ENCODE data around the gene RDM1. TPM values are rescaled to one million over a fixed set of nuclear protein-coding genes. Genes with fewer than 3 reads are reported as not detected.
"Not testable (repeated sequence)": the region's sequence is repeated elsewhere in the genome, so short reads cannot be mapped to it uniquely, and the experiment has no call there.

Gene RDM1
- total RNA-seq, 4 donors from 2014 or later: not detected

GRCh38 chr17:35942588-35943186 lies 12.1 kb upstream of the RDM1 start:
- Histone ChIP-seq H3K9me3 (no peaks in the 10 kb centered on the region), H3K36me3 (no peaks in the 10 kb centered on the region), H3K27ac (no peak overlapping the region), H3K4me1 (no peaks in the 10 kb centered on the region), H3K4me3 (no peak overlapping the region), H3K27me3 (peaks cover 0 to 2% (median 0%) of the 10 kb centered on the region in 3 donors)
- intact Hi-C loops (cut with DNase I; ENCODE audit: low total_unique reads) (no loop called here), in situ Hi-C loops (cut with MboI; ENCODE audit: low sequenced_read_pairs in 4 of 4) (no loop called here)
- ATAC-seq: no peak
- no peak for TF ChIP-seq POLR2A (IDR thresholded peaks at IDR 0.05)
- DNase-seq: no peak

GRCh38 chr17:35938492-35938891 lies 7.9 kb upstream of the RDM1 start:
- H3K4me3 ChIP-seq; H3K36me3 ChIP-seq; H3K27me3 ChIP-seq; intact Hi-C loops (cut with DNase I; ENCODE audit: low total_unique reads); H3K9me3 ChIP-seq; in situ Hi-C loops (cut with MboI; ENCODE audit: low sequenced_read_pairs in 4 of 4); H3K4me1 ChIP-seq; DNase-seq; ATAC-seq; H3K27ac ChIP-seq: not testable (repeated sequence)

GRCh38 chr17:35936063-35936462 lies 5.5 kb upstream of the RDM1 start:
- H3K4me1 ChIP-seq: no peaks in the 10 kb centered on the region
- H3K27me3 ChIP-seq: peaks cover 0 to 2% (median 1%) of the 10 kb centered on the region in 3 donors
- in situ Hi-C loops (cut with MboI; ENCODE audit: low sequenced_read_pairs in 4 of 4): no loop called here
- H3K27ac ChIP-seq: no peak overlapping the region
- H3K9me3 ChIP-seq: no peaks in the 10 kb centered on the region
- H3K4me3 ChIP-seq: no peak overlapping the region
- ATAC-seq: no peak
- intact Hi-C loops (cut with DNase I; ENCODE audit: low total_unique reads): no loop called here
- no peaks in the 10 kb centered on the region for H3K36me3 ChIP-seq
- no peak for TF ChIP-seq POLR2A (IDR thresholded peaks at IDR 0.05)
- TF ChIP-seq CTCF (IDR thresholded peaks at IDR 0.05 in 4 of 5, conservative IDR thresholded peaks at IDR 0.05 in 1 of 5): no peak
- DNase-seq: no peak

GRCh38 chr17:35934760-35935159 lies 4.2 kb upstream of the RDM1 start:
- ATAC-seq: no peak
- DNase-seq: no peak
- Histone ChIP-seq H3K27ac (no peak overlapping the region), H3K4me1 (no peaks in the 10 kb centered on the region), H3K27me3 (peaks cover 9 to 13% (median 12%) of the 10 kb centered on the region in 3 donors), H3K9me3 (no peaks in the 10 kb centered on the region), H3K36me3 (no peaks in the 10 kb centered on the region), H3K4me3 (no peak overlapping the region)
- in situ Hi-C loops (cut with MboI; ENCODE audit: low sequenced_read_pairs in 4 of 4): no loop called here
- no peak for TF ChIP-seq CTCF (IDR thresholded peaks at IDR 0.05 in 4 of 5, conservative IDR thresholded peaks at IDR 0.05 in 1 of 5)
- intact Hi-C loops (cut with DNase I; ENCODE audit: low total_unique reads): no loop called here

GRCh38 chr17:35932586-35932985 lies 2.0 kb upstream of the RDM1 start:
- Histone ChIP-seq H3K9me3 (no peaks in the 10 kb centered on the region), H3K4me1 (no peaks in the 10 kb centered on the region), H3K36me3 (no peaks in the 10 kb centered on the region), H3K4me3 (no peak overlapping the region), H3K27ac (no peak overlapping the region), H3K27me3 (peaks cover 16 to 30% (median 22%) of the 10 kb centered on the region in 3 donors)
- intact Hi-C loops (cut with DNase I; ENCODE audit: low total_unique reads): no loop called here
- TF ChIP-seq POLR2A (IDR thresholded peaks at IDR 0.05): no peak
- no peak for TF ChIP-seq CTCF (IDR thresholded peaks at IDR 0.05 in 4 of 5, conservative IDR thresholded peaks at IDR 0.05 in 1 of 5)
- ATAC-seq (no peak), DNase-seq (no peak)
- in situ Hi-C loops (cut with MboI; ENCODE audit: low sequenced_read_pairs in 4 of 4): no loop called here

Measured in gastrocnemius medialis (tissue), 4 donors.